Activated CD4-positive, alpha-beta T cell treated with anti-CD3 and anti-CD28 coated beads, Interleukin-2, amount 50 U/mL, for 4 hours (primary cell): ENCODE results near the gene TMPRSS5.
"Not testable (repeated sequence)": the region's sequence is repeated elsewhere in the genome, so short reads cannot be mapped to it uniquely, and the experiment has no call there.

Experiments used
- DNase-seq, 2 experiments: peaks; one replicate each; pipeline ENCODE4 v3.0.0-alpha.2; 2020

The TMPRSS5 gene

GRCh38 chr11:113705871-113706655 is at the start of gene TMPRSS5:
TSS of gene TMPRSS5 (minus strand) at chr11:113706308. CDS start at chr11:113706224, 84 bp downstream.
- no peak for DNase-seq

- no peak for DNase-seq
Observed at GRCh38 chr11:113752932-113753331, 46.8 kb upstream of the TMPRSS5 start.

- no peak for DNase-seq
Observed at GRCh38 chr11:113736323-113736722, 30.2 kb upstream of the TMPRSS5 start.

GRCh38 chr11:113732092-113732491 is 26.0 kb upstream of the TMPRSS5 start:
- no peak for DNase-seq

- DNase-seq: no peak
Observed at GRCh38 chr11:113730887-113731726, 25.0 kb upstream of the TMPRSS5 start.

DNA sequence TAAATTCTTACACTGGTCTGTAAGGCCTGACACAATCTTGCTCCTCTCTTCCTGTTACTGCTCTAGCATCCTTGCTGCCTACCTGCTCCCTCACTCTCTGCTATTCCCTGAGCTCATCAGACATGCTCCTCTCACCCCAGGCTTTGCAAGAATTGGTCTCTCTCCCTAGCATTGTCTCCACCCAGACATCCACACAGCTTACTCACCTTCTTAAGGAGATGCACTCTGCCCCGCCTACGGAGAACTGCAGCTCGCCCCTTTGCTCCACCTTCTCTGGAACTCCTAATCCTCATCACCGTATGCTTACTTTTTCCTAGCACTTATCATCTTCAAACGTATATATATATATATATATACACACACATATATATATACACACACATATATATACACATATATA is 23.3 kb upstream of the TMPRSS5 start:
- DNase-seq: no peak

- DNase-seq: no peak
Observed at GRCh38 chr11:113728814-113729213, 22.7 kb upstream of the TMPRSS5 start.

GRCh38 chr11:113725913-113726312 is 19.8 kb upstream of the TMPRSS5 start:
- DNase-seq: no peak

- no peak for DNase-seq
Observed at GRCh38 chr11:113725407-113725806, 19.3 kb upstream of the TMPRSS5 start.

GRCh38 chr11:113724778-113725177 is 18.7 kb upstream of the TMPRSS5 start:
- DNase-seq: no peak

DNA sequence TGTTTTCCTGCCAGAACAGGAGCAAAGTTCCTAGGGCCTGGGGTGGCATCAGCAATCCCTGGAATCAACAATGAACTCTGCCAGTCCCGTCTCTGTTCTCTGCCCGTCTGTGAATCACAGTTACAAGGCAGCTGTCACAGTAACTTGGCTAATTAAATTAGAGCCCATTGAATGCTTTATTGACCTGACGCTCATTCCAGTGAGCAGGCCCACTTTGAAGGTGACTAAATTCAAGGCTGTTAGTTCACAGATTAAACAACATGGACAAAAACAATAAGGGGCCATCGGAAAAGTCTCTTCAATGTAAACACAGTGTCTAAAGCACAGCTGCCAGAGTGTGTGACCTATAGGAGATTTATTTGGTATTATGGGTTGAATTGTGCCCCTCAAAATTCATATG is 17.7 kb upstream of the TMPRSS5 start:
- DNase-seq: no peak

- DNase-seq: no peak
Observed at GRCh38 chr11:113722934-113723333, 16.8 kb upstream of the TMPRSS5 start.

DNA sequence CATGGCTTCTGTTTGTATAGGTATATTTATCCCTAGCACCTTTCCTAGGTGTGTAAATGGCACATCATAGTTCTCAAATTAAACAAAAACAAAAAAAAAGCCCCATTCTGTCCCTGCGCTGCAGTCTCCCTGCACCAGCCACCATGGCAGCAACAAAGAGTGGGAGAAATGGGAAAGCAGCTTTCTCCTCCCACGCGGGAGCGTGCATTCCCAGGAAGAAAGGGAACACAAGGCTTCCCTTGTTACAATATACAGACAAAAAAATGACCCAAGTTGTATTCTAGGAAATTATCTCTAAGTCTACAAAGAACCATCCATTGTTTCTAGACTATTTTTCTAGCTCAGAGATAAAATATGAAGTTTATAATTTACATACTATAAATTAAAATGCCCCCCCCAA is 16.1 kb upstream of the TMPRSS5 start:
- DNase-seq: no peak

DNA sequence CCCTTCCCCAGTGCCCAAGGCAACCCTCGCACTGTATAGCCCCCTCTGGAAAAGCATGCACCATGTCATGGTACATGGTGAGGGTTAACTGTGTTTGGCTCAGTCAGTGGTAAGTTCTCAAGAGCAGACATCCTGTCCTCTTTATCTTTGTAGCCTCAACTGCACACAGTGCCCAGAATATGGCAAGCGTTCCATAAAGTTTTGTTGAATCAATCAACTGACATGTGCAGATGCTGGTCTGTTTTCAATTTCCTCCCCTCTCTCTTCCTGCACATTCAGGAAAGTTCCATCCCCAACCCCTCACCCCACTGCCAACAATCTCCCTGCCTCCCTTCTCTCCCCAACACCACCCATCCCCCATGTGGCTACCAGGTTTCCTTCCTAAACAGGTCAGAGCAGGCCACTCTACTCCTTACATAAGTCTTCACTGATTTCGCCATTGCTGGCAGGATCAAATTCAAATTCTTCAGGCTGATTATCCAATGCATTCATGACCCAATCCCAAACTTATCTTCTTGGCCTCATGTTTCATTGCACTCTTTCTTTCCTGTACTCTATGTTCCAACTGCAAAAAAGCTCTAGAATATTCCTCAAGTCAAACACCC is 15.5 kb upstream of the TMPRSS5 start:
- DNase-seq: no peak

DNA sequence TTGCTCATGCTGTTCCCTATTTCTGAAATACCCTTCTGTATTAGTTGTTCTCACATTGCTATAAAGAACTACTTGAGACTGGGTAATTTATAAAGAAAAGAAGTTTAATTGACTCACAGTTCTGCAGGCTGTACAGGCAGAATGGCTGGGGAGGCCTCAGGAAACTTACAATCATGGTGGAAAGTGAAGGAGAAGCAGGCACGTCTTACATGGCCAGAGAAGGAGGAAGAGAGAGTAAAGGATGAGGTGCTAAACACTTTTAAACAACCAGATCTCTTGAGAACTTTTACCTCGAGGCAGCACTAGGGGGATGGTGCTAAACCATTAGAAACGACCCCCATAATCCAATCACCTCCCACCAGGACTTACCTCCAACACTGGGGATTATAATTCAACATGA is 14.4 kb upstream of the TMPRSS5 start:
- not testable (repeated sequence) for DNase-seq

DNA sequence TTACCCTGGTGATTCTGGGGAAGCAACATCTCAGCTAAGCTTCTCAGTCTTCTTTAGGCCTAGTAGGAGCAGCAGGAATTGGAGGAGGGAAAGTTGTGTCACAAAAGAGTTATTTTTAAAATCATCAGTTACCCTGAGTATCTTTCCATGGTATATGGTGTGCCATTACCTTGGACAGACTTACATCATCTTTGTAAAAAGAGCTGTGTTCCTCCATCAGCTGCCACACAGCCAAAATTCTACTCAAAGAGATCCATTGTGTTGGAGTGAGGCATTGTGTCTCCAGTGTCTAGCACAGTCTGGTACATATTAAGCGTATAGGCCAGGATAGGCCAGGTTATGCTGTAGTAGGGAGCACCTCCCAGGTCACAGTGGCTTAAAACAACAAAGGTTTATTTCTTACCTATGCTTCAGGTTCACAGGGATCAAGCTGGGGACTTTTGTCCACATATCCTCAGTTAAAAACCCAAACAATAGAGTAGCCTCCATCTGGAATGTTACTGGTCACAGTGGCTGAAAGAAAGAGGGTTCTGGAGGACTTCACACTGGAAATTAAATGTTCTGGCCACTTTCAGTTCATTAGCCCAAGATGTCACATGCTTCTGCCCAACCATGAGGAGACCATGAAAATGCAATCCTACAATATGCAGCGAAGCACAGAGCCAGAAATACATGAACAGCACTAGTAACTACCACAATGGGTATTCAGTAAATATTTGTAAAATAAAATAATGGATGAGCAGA is 9.9 kb upstream of the TMPRSS5 start:
- no peak for DNase-seq

GRCh38 chr11:113715273-113715672 is 9.2 kb upstream of the TMPRSS5 start:
- no peak for DNase-seq

- DNase-seq: no peak
Observed at GRCh38 chr11:113710989-113711388, 4.9 kb upstream of the TMPRSS5 start.

- DNase-seq: not testable (repeated sequence)
Observed at GRCh38 chr11:113703551-113703950, 2.6 kb downstream of the TMPRSS5 start.

- DNase-seq: no peak
Observed at GRCh38 chr11:113701491-113701890, 4.6 kb downstream of the TMPRSS5 start.

- no peak for DNase-seq
Observed at GRCh38 chr11:113698515-113698914, 7.6 kb downstream of the TMPRSS5 start.

DNA sequence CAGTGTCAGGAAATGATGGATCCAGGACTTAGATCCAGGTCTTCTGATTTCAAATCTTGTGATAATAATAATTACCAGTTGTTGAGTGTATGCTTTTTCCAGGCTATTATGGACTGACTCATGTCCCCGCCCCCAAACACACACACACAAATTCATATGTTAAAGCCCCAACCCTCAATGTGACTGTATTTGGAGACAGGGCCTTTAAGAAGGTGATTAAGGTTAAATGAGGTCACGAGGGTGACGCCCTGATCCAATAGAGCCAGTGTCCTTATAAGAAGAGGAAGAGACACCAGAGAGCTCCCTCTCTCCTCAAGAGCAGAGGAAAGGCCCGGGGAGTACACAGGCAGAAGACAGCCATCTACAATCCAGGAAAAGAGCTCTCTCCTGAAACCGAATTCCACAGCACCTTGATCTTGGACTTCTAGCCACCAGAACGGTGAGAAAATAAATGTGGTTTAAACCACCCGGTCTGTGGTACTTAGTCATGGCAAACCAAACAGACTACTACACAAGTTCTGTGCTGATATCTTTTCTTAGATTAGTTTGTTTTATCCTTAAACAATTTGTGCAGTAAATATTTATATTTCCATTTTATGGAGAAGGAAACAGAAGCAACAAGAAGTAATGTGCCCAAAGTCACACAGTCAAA is 8.2 kb downstream of the TMPRSS5 start:
- no peak for DNase-seq
